Muscle layer of duodenum (tissue), 2 donors: ENCODE measurements around the gene PHACTR3.

Experiments used
- H3K27ac ChIP-seq: one replicate; pipeline ENCODE4 v1.7.0; 2013; ENCODE audit warnings: mild to moderate bottlenecking, low read length
- H3K27me3 ChIP-seq: one replicate; pipeline ENCODE4 v1.7.0; 2013; ENCODE audit warnings: low read depth, mild to moderate bottlenecking, control low read depth, low read length
- H3K36me3 ChIP-seq, 2 donors: one replicate each; pipeline ENCODE4 v1.7.0; 2013; ENCODE audit warnings: low read length in 2 of 2, control low read depth in 1 of 2, mild to moderate bottlenecking in 1 of 2; ENCODE audit not compliant: insufficient read depth in 2 of 2, control insufficient read depth in 1 of 2
- H3K4me1 ChIP-seq, 2 donors: one replicate each; pipeline ENCODE4 v1.7.0; 2013; ENCODE audit warnings: low read length in 2 of 2, mild to moderate bottlenecking in 2 of 2, control low read depth in 1 of 2, moderate library complexity in 1 of 2; ENCODE audit not compliant: insufficient read depth in 2 of 2, control insufficient read depth in 1 of 2
- H3K4me3 ChIP-seq, 2 donors: one replicate each; pipeline ENCODE4 v1.7.0; 2013; ENCODE audit warnings: low read length in 2 of 2, low read depth in 1 of 2, mild to moderate bottlenecking in 1 of 2
- H3K9me3 ChIP-seq, 2 donors: one replicate each; pipeline ENCODE4 v1.7.0; 2013; ENCODE audit warnings: low read length in 2 of 2, control low read depth in 1 of 2, mild to moderate bottlenecking in 1 of 2; ENCODE audit not compliant: control insufficient read depth in 1 of 2
- donor health status: healthy.

Gene PHACTR3

DNA sequence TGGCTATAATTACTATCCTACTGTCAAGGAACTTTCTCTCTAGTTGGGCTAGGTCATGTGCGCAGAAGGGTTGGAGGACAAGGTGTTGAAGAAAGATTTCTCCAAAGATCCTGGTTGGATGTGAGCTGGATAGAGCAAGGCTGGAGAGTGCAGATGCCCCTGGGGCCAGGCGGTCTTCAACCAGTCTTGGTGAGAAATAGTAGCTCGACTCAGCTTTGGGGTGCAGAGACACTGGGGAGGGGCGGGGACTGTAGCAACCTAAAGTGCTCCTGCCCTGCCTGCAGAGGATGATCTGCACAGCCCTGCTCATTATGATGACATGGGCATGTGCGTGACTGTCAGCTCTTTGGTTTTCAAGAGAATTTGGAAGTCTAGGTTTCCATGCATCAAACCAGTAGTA is 35.9 kb downstream of the PHACTR3 start:
- Histone ChIP-seq H3K4me1 (peaks cover 0 to 4% of the 10 kb centered on the region in 2 donors), H3K27ac (no peak overlapping the region), H3K36me3 (no peaks in the 10 kb centered on the region), H3K9me3 (no peaks in the 10 kb centered on the region), H3K27me3 (no peaks in the 10 kb centered on the region), H3K4me3 (no peak overlapping the region)

DNA sequence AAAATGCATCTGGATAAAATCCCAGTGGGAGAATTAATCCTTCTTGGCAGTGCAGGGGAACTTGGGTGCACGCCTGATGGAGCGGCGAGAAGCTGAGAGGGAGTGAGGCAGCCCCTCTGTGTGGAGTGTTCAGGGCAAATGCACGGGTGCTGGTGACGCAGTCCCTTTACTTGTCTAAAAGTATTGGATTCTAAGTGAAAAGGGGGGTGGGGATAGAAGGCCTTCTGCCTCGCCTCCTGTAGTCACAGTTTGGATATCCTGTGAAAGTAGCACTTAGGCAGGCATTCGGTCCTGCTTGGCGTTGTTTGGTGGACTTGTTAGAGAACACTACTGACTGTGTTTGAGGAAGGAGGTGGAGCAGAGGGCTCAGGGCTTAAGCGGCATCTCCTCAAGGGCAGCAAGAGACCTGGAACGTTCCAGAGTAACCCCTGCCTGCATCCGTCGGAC is 39.3 kb downstream of the PHACTR3 start:
- H3K9me3 ChIP-seq: no peaks in the 10 kb centered on the region
- no peaks in the 10 kb centered on the region for H3K36me3 ChIP-seq
- peaks cover 0 to 4% of the 10 kb centered on the region in 2 donors for H3K4me1 ChIP-seq
- no peak overlapping the region for H3K27ac ChIP-seq
- H3K27me3 ChIP-seq: no peaks in the 10 kb centered on the region
- H3K4me3 ChIP-seq: no peak overlapping the region

DNA sequence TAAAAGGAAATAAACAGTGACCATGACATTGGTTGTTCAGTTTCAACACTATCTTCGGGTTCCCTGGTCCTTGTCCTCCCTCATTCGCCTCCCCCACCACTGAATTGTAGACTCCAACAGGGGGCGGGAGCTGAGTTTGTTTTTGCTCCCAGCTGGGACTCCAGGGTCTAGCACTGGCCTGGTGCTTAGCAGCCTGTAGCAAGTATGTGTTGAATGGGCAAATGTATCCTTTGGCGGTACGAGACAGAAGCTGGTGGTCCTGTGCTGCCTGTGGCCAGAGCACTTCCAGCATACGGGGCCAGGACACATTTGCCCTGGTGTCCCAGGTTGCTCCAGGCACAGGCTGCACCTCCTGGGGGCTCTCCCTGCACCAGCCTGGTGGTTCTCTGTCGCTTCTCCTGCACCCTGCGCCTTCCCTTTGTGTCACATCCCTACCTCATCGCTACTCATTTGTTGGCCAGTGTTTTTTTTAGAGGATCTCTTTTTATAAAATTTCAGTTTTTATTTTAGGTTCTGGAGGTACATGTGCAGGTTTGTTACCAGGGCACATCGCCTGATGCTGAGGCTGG is 40.1 kb downstream of the PHACTR3 start:
- Histone ChIP-seq H3K9me3 (no peaks in the 10 kb centered on the region), H3K4me3 (no peak overlapping the region), H3K36me3 (no peaks in the 10 kb centered on the region), H3K4me1 (peaks cover 0 to 4% of the 10 kb centered on the region in 2 donors), H3K27ac (no peak overlapping the region), H3K27me3 (no peaks in the 10 kb centered on the region)

DNA sequence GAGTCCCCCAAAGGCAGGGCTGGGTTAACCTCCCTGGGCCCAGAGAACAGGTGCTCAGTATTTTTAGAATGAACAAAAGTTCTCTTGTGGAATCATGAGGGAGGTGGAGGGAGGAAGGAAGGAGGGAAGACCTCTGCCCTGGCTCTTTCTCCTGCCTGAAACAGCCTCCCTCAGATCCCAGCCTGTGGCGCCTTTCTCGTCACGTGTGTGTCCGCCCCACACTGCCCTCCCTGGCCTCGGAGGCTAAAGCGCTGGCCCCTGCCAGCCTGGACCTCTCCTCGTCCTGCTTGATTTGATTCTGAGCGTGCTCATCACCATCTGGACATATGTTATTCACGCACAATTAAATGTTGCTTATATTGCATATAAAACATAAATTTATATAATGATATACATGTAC is 40.9 kb downstream of the PHACTR3 start:
- H3K9me3 ChIP-seq: no peaks in the 10 kb centered on the region
- no peaks in the 10 kb centered on the region for H3K27me3 ChIP-seq
- no peaks in the 10 kb centered on the region for H3K36me3 ChIP-seq
- H3K4me3 ChIP-seq: no peak overlapping the region
- no peak overlapping the region for H3K27ac ChIP-seq
- peaks cover 0 to 4% of the 10 kb centered on the region in 2 donors for H3K4me1 ChIP-seq

DNA sequence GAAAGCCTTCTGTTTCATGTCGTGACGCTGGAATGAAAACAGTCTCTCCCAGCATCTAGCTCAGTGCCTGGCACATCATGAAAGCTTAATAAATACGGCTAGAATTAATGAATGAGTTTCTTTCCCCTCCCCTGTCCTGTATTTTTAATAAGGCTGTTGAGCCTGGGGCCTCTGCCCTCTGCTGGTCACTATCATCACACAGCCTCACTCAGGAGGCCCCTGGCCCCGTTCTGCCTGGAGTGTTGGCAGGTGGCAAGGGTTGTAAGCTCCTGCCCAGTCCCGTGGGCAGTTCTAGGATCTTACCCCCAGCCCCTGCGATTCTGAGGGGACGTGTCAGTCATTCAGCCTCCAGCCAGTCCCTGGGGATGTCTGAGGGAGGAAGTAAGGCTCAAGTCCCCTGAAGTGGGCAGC is 41.4 kb downstream of the PHACTR3 start:
- H3K36me3 ChIP-seq: no peaks in the 10 kb centered on the region
- H3K4me1 ChIP-seq: peaks cover 0 to 4% of the 10 kb centered on the region in 2 donors
- H3K4me3 ChIP-seq: no peak overlapping the region
- H3K27ac ChIP-seq: no peak overlapping the region
- H3K9me3 ChIP-seq: no peaks in the 10 kb centered on the region
- no peaks in the 10 kb centered on the region for H3K27me3 ChIP-seq

DNA sequence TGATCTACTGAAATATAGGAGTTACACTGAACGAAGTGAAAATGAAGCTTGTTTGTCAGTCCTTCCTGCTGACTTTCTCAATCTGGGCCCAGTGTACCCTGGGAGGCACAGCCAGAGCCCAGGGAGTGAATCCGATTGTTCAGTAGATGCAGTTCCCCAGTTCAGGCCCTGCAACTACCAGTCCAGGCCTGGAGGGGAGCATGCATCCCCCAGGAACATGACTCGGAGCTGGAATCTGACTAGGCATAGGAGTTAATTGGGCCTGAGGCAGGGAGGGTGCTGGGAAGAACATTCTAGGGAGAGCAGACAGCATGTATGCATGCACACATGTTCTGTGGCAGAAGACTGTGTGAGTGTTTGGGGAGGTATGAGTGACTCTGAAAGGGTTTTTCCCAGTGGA is 42.1 kb downstream of the PHACTR3 start:
- H3K36me3 ChIP-seq: no peaks in the 10 kb centered on the region
- no peaks in the 10 kb centered on the region for H3K27me3 ChIP-seq
- H3K4me1 ChIP-seq: peaks cover 0 to 4% of the 10 kb centered on the region in 2 donors
- H3K27ac ChIP-seq: no peak overlapping the region
- H3K9me3 ChIP-seq: no peaks in the 10 kb centered on the region
- H3K4me3 ChIP-seq: no peak overlapping the region

DNA sequence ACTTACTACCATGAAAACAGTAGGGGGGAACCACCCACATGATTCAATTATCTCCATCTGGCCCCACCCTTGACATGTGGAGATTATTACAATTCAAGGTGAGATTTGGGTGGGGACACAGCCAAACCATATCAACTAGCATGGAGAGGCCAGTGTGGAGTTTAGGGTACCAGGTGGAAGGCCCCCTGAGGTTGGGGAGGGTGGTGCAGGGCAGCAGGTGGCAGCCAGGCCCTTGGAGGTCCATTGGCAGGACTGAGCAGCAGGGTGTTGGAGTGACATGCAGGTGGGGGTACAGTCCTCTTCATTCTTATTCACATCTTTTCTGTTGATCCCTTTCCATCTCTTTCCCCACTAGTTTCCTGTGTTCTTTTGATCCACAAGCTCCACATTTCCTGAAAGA is 42.9 kb downstream of the PHACTR3 start:
- H3K4me1 ChIP-seq: peaks cover 0 to 4% of the 10 kb centered on the region in 2 donors
- no peaks in the 10 kb centered on the region for H3K9me3 ChIP-seq
- H3K36me3 ChIP-seq: no peaks in the 10 kb centered on the region
- H3K27ac ChIP-seq: no peak overlapping the region
- H3K4me3 ChIP-seq: no peak overlapping the region
- no peaks in the 10 kb centered on the region for H3K27me3 ChIP-seq

DNA sequence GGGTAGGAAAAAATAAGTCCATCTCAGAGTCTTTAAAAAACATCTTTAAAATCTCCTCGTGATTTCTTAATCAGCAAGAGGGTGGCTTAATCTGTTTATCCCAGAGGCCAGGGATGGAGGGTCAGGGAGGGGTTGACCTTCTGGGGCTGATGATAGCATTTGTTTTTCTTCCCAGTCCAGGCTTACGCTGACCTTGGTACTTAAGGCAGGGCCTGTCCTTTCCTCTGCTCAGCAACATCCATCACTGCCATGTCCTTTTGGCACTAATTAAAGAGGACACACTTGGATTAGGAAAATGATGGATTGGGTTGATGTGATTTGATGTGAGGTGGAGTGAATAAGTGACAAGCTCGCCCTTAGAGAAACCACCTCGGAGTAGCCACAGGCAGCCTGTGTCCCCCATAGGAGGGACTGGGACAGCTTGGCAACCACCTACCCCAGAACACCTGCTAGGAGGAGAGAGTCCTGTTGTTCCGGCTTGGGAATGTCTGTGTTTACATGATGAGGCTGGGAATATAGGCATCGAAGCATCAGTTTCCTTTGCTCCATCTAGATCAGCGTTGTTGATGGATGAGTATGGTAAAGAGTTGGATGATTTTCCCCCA is 44.2 kb downstream of the PHACTR3 start:
- H3K9me3 ChIP-seq: no peaks in the 10 kb centered on the region
- H3K36me3 ChIP-seq: no peaks in the 10 kb centered on the region
- H3K4me1 ChIP-seq: no peaks in the 10 kb centered on the region
- H3K27ac ChIP-seq: no peak overlapping the region
- no peak overlapping the region for H3K4me3 ChIP-seq
- H3K27me3 ChIP-seq: no peaks in the 10 kb centered on the region

DNA sequence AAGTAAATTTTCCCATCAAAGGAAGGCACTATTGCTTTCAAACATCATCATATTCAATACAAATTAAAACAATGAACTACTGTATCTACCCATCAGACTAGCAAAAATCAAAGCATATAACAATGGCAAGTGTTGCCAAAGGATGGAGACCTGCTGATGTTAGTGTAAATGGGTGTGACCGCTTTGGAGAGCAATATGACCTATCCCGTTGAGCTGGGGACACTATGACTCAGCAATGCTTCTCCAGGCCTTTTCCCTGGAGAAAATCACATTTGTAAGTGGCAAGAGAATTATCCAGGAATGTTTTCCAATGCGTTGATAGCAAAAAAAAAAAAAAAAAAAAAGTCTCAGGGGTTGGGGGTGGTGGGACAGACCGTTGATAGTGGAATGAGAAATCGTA is 46.1 kb downstream of the PHACTR3 start:
- no peaks in the 10 kb centered on the region for H3K27me3 ChIP-seq
- H3K9me3 ChIP-seq: no peaks in the 10 kb centered on the region
- H3K27ac ChIP-seq: no peak overlapping the region
- peaks cover 0 to 3% of the 10 kb centered on the region in 2 donors for H3K4me1 ChIP-seq
- H3K4me3 ChIP-seq: no peak overlapping the region
- no peaks in the 10 kb centered on the region for H3K36me3 ChIP-seq

DNA sequence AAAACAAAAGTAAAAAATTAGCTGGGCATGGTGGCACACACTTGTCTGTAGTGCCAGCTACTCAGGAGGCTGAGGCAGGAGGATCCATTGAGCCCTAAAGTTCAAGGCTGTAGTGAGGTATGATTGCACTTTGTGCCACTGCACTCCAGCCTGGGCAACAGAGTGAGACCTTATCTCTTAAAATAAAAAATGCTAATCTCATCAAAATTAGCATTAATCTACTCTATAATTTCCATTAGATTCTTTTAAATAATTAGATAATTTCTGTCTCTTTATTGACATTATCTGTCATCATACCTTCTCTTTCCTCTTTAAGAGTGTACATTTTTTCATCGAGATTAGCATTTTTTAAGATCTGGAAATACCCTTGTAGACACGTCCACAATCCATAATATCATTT is 48.0 kb downstream of the PHACTR3 start:
- peaks cover under 1 to 5% of the 10 kb centered on the region in 2 donors for H3K9me3 ChIP-seq
- H3K27ac ChIP-seq: no peak overlapping the region
- peaks cover 0 to 3% of the 10 kb centered on the region in 2 donors for H3K4me1 ChIP-seq
- no peak overlapping the region for H3K4me3 ChIP-seq
- H3K27me3 ChIP-seq: no peaks in the 10 kb centered on the region
- H3K36me3 ChIP-seq: no peaks in the 10 kb centered on the region

DNA sequence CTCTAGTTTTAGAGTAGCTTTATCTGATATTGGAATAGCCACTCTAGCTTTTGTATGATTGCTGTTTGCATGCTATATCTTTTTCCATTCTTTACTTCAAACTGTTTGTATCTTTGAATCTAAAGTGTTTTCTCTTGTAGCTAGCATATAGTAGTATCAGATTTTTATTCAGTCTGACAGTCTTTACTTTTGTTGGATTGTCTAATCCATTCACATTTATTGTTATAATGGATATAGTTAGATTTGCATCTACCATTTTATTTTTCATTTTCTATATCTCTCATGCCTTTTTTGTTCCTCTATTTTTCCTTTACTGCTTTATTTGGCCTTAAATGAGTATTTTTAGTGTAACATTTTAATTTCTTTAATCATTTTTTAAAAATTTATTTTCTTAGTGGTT is 52.1 kb downstream of the PHACTR3 start:
- no peaks in the 10 kb centered on the region for H3K36me3 ChIP-seq

More for the DNA sequence above, 52.1 kb downstream of the PHACTR3 start:
- Histone ChIP-seq H3K9me3 (peaks cover 10 to 16% of the 10 kb centered on the region in 2 donors), H3K27ac (no peak overlapping the region), H3K4me1 (peaks cover 0 to 3% of the 10 kb centered on the region in 2 donors), H3K27me3 (no peaks in the 10 kb centered on the region), H3K4me3 (peak overlapping the region in 1 of 2 donors; percentile 19)
